ENCODE results near the gene TTI1. TPM values are rescaled to one million over a fixed set of nuclear protein-coding genes. Genes with fewer than 3 reads are reported as not detected.

Gene TTI1
- total RNA-seq, 6 experiments from 2014 or later, result 11.8 to 17.9 (median 14.1) TPM

- Mint-ChIP-seq H3K36me3 (ENCODE audit: low read depth) (no peaks in the 10 kb centered on the region), H3K4me1 (ENCODE audit: low read depth) (no peaks in the 10 kb centered on the region), H3K4me3 (no peak overlapping the region), H3K27ac (no peak overlapping the region), H3K27me3 (ENCODE audit: insufficient read depth) (peaks cover 61% of the 10 kb centered on the region), H3K9me3 (no peaks in the 10 kb centered on the region)
- no peak for DNase-seq
- no peak for TF ChIP-seq CTCF (IDR thresholded peaks at IDR 0.05)
Measured at GRCh38 chr20:37936041-37936440, 97.2 kb downstream of the TTI1 start.

- peaks cover 64% of the 10 kb centered on the region for H3K27me3 Mint-ChIP-seq (ENCODE audit: insufficient read depth)
- no peaks in the 10 kb centered on the region for H3K9me3 Mint-ChIP-seq
- no peaks in the 10 kb centered on the region for H3K36me3 Mint-ChIP-seq (ENCODE audit: low read depth)
- TF ChIP-seq CTCF (IDR thresholded peaks at IDR 0.05), result no peak
- H3K27ac Mint-ChIP-seq, result no peak overlapping the region
- no peaks in the 10 kb centered on the region for H3K4me1 Mint-ChIP-seq (ENCODE audit: low read depth)
- DNase-seq, result no peak
- no peak overlapping the region for H3K4me3 Mint-ChIP-seq
Measured at GRCh38 chr20:37935435-37935834, 97.8 kb downstream of the TTI1 start.

GRCh38 chr20:37934634-37935375 lies 98.5 kb downstream of the TTI1 start:
- H3K27me3 Mint-ChIP-seq (ENCODE audit: insufficient read depth), result peaks cover 69% of the 10 kb centered on the region
- H3K4me3 Mint-ChIP-seq, result no peak overlapping the region
- DNase-seq, result no peak
- H3K9me3 Mint-ChIP-seq, result no peaks in the 10 kb centered on the region
- no peak for TF ChIP-seq CTCF (IDR thresholded peaks at IDR 0.05)
- H3K27ac Mint-ChIP-seq, result no peak overlapping the region
- H3K4me1 Mint-ChIP-seq (ENCODE audit: low read depth), result no peaks in the 10 kb centered on the region
- H3K36me3 Mint-ChIP-seq (ENCODE audit: low read depth), result no peaks in the 10 kb centered on the region

- Mint-ChIP-seq H3K36me3 (ENCODE audit: low read depth) (no peaks in the 10 kb centered on the region), H3K27me3 (ENCODE audit: insufficient read depth) (peaks cover 69% of the 10 kb centered on the region), H3K9me3 (no peaks in the 10 kb centered on the region), H3K27ac (no peak overlapping the region), H3K4me3 (no peak overlapping the region), H3K4me1 (ENCODE audit: low read depth) (no peaks in the 10 kb centered on the region)
- DNase-seq, result no peak
- TF ChIP-seq CTCF (IDR thresholded peaks at IDR 0.05), result no peak
Measured at GRCh38 chr20:37933786-37934633, 99.2 kb downstream of the TTI1 start.

Other genes starting within 250 kb of the TTI1 start
- gene VSTM2L, start 130.3 kb downstream of the TTI1 start, total RNA-seq (2021; fragmentation: NEBNext Ultra II Directional; extraction: Animal tissue kit (Norgen Biotek cat#: 25700)), result under 1 TPM in 4 of 6 experiments, not detected in 2; 0.12 to 0.95 (median 0.55) TPM
- 10 to 100 TPM; 15.9 to 20.2 (median 19.2) TPM for gene RPRD1B, start 290 bp upstream of the TTI1 start, total RNA-seq (2021; fragmentation: NEBNext Ultra II Directional; extraction: Animal tissue kit (Norgen Biotek cat#: 25700))
- 100 to 1,000 TPM in 5 of 6 experiments, 10 to 100 TPM in 1; 99.6 to 430 (median 111) TPM for gene TGM2, start 131.8 kb upstream of the TTI1 start, total RNA-seq (2021; fragmentation: NEBNext Ultra II Directional; extraction: Animal tissue kit (Norgen Biotek cat#: 25700))
- gene KIAA1755, start 227.3 kb upstream of the TTI1 start, total RNA-seq (2021; fragmentation: NEBNext Ultra II Directional; extraction: Animal tissue kit (Norgen Biotek cat#: 25700)), result 1 to 10 TPM; 1.2 to 4.4 (median 2.2) TPM